EH (cell line): Measurements from ENCODE around the gene PXT1.

Experiments
- DNase-seq: peaks from one replicate; pipeline ENCODE4 v3.0.0-alpha.2; 2015; ENCODE audit warnings: low read depth

The PXT1 gene

GRCh38 chr6:36346486-36347273 lies 96.0 kb downstream of the PXT1 start:
- no peak for DNase-seq

GRCh38 chr6:36345681-36346466 lies 96.8 kb downstream of the PXT1 start:
- DNase-seq: no peak

- no peak for DNase-seq
Observed at GRCh38 chr6:36343109-36343680, 99.5 kb downstream of the PXT1 start.

GRCh38 chr6:36340618-36341454 lies 101.8 kb downstream of the PXT1 start:
- DNase-seq: peak; percentile 67
